ENCODE data around the gene SUSD1. TPM values are rescaled to one million over a fixed set of nuclear protein-coding genes. Genes with fewer than 3 reads are reported as not detected.

The SUSD1 gene
- total RNA-seq, 1 donor from 2014 or later, result 33.8 TPM

DNA sequence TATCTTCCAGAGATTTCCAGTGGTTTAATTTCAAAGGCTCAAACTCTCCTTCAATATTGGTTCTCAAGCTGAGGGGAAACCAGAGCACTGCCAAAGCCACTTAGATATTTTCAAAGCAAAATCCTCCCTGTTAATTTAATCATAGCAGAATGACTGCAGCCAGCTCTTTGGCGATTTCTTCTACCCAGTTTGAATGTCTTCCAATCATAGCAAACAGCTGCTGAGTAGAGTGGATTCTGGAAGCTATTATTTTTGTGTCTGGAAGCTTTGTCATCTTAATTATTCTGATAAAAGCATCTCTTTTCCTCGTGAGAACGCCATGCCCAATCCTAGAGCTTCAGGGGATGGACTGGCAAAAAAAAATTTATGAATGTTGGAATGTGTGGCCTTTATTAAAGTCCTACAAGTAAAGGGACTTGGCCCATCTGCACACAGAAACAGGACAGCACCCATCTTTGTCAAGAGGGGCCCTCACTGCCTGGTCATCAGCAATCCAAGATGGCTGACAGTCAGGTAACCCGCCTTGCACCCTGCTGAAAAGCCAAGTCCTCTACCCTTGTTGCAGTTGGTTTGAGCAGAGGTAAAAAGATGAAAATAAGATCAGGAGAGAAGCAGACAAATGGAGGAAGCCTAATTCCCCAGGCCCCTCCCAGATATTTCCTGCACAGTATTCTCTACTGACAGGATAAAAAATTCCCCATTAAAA lies 125.1 kb downstream of the SUSD1 start:
- Histone ChIP-seq H3K27me3 (ENCODE audit: control insufficient read depth, insufficient read depth, low read length) (no peaks in the 10 kb centered on the region), H3K36me3 (ENCODE audit: control insufficient read depth, insufficient read depth, low read length) (no peaks in the 10 kb centered on the region), H3K4me3 (ENCODE audit: low read depth, low read length) (no peak overlapping the region)
- no peak for DNase-seq (ENCODE audit: low read depth)
- TF ChIP-seq, protein P1, sequence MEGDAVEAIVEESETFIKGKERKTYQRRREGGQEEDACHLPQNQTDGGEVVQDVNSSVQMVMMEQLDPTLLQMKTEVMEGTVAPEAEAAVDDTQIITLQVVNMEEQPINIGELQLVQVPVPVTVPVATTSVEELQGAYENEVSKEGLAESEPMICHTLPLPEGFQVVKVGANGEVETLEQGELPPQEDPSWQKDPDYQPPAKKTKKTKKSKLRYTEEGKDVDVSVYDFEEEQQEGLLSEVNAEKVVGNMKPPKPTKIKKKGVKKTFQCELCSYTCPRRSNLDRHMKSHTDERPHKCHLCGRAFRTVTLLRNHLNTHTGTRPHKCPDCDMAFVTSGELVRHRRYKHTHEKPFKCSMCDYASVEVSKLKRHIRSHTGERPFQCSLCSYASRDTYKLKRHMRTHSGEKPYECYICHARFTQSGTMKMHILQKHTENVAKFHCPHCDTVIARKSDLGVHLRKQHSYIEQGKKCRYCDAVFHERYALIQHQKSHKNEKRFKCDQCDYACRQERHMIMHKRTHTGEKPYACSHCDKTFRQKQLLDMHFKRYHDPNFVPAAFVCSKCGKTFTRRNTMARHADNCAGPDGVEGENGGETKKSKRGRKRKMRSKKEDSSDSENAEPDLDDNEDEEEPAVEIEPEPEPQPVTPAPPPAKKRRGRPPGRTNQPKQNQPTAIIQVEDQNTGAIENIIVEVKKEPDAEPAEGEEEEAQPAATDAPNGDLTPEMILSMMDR (IDR thresholded peaks at IDR 0.05; ENCODE audit: insufficient read depth, low read length, poor library complexity, severe bottlenecking), result no peak

DNA sequence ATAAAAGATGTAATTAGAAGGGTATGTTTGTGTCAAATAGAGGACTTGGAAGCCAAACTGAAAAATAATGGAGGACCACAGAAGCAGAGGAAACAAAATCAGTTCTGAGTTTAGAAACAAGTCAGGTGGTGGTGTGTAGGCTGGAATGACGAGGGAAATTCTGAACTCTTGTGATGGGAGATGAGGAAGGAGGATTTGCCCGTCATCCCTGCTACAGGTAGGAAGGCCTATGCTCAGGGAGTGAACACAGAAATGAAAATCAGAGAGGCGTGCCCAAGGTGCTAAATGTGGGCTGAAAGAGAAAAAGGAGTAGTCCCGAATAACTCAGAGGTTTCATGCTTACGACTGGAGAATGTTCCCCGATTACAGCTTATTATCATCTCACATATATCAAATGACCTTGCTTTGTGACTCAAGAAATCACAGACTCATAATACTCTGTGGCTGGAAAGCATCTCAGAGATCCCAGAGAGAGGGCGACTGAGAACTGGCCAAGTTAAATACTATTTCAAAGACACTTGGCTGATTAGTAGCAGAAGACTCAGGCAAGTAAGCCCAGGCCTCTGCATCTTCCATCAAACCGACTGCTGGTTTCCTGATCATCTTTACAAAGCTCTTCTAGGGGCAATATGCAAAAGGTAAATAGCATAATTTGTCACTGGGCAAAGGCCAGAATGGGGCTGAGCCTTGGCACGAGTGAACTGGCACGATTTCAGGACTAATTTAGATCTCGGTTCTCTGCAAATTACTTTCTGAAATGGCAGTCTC lies 126.0 kb downstream of the SUSD1 start:
- TF ChIP-seq, protein P1 (IDR thresholded peaks at IDR 0.05; ENCODE audit: insufficient read depth, low read length, poor library complexity, severe bottlenecking), result no peak
- Histone ChIP-seq H3K4me3 (ENCODE audit: low read depth, low read length) (no peak overlapping the region), H3K36me3 (ENCODE audit: control insufficient read depth, insufficient read depth, low read length) (no peaks in the 10 kb centered on the region), H3K27me3 (ENCODE audit: control insufficient read depth, insufficient read depth, low read length) (no peaks in the 10 kb centered on the region)
- DNase-seq (ENCODE audit: low read depth), result no peak

DNA sequence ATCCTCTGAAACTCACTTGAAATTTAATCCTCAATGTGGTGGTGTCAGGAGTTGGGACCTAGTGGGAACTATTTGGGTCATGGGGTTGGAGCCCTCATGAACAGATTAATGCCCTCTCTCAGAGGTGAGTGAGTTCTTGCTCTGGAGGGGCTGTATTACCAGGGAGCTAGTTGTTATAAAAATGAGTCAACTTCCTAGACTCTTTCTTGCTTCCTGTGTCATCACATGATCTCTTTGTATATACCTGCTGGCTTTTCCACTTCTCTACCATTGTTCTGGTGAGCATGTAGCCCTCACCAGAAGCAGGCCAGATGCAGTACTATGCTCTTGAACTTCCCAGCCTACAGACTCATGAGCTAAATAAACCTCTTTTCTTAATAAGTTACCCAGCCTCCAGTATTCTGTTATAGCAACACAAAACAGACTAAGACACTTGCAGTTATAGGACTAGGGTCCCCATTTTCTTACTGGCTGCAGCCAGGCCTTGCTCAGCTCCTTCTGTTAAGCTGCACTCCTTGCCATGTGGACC lies 127.5 kb downstream of the SUSD1 start:
- TF ChIP-seq, protein P1 (IDR thresholded peaks at IDR 0.05; ENCODE audit: insufficient read depth, low read length, poor library complexity, severe bottlenecking), result no peak
- DNase-seq (ENCODE audit: low read depth), result no peak
- Histone ChIP-seq H3K4me3 (ENCODE audit: low read depth, low read length) (no peak overlapping the region), H3K27me3 (ENCODE audit: control insufficient read depth, insufficient read depth, low read length) (no peaks in the 10 kb centered on the region), H3K36me3 (ENCODE audit: control insufficient read depth, insufficient read depth, low read length) (no peaks in the 10 kb centered on the region)

DNA sequence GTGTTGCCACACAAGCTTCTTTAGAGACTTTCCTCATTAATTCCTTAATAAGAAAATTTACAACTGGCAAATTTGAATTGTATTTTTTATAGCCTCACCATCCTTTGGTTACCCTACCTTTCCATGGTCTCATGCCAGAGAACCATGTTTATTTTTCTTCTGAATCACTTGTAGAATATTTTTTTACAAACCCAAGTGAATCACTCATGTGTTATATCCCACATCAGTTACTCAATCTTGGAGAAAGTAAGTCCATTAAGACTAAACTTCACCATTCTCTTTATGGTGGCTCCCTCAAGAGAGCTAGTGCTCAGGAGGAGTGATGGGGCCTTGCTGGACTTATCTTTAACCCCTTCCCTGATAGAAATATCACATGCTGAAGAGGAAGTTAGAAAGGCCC lies 128.9 kb downstream of the SUSD1 start:
- H3K36me3 ChIP-seq (ENCODE audit: control insufficient read depth, insufficient read depth, low read length), result no peaks in the 10 kb centered on the region
- H3K27me3 ChIP-seq (ENCODE audit: control insufficient read depth, insufficient read depth, low read length), result no peaks in the 10 kb centered on the region
- DNase-seq (ENCODE audit: low read depth), result peak; percentile 90
- TF ChIP-seq, protein P1 (IDR thresholded peaks at IDR 0.05; ENCODE audit: insufficient read depth, low read length, poor library complexity, severe bottlenecking), result no peak
- H3K4me3 ChIP-seq (ENCODE audit: low read depth, low read length), result no peak overlapping the region

DNA sequence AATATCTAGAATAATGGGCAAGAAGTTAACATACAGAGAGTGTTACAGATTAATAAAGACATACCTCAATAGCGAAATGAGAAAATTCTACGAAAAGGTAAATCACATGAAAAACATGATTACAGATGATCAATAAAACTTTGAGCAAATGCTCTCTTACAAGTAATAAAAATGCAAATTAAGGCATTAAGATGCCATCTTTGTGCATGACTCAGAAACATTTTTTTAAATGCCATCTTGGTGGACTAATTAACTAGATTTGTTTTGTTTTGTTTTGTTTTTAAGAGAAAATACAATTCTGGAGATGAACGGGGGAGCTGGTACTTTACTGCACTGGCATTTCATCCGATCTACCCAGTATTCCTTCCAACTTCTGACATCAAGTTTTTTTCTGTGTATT lies 130.2 kb downstream of the SUSD1 start:
- no peaks in the 10 kb centered on the region for H3K27me3 ChIP-seq (ENCODE audit: control insufficient read depth, insufficient read depth, low read length)
- TF ChIP-seq, protein P1 (IDR thresholded peaks at IDR 0.05; ENCODE audit: insufficient read depth, low read length, poor library complexity, severe bottlenecking), result no peak
- no peak for DNase-seq (ENCODE audit: low read depth)
- H3K4me3 ChIP-seq (ENCODE audit: low read depth, low read length), result no peak overlapping the region
- peaks cover under 1% of the 10 kb centered on the region for H3K36me3 ChIP-seq (ENCODE audit: control insufficient read depth, insufficient read depth, low read length)
